NCI-H748 (cell line): Measurements from ENCODE around the gene SEC14L2.
"Not testable (repeated sequence)": the region's sequence is repeated elsewhere in the genome, so short reads cannot be mapped to it uniquely, and the experiment has no call there.

ENCODE experiments used
- DNase-seq: peaks from one replicate; lab custom pipeline; 2025; ENCODE audit not compliant: unreplicated experiment; lab: John Stamatoyannopoulos, UW

Gene SEC14L2

DNA sequence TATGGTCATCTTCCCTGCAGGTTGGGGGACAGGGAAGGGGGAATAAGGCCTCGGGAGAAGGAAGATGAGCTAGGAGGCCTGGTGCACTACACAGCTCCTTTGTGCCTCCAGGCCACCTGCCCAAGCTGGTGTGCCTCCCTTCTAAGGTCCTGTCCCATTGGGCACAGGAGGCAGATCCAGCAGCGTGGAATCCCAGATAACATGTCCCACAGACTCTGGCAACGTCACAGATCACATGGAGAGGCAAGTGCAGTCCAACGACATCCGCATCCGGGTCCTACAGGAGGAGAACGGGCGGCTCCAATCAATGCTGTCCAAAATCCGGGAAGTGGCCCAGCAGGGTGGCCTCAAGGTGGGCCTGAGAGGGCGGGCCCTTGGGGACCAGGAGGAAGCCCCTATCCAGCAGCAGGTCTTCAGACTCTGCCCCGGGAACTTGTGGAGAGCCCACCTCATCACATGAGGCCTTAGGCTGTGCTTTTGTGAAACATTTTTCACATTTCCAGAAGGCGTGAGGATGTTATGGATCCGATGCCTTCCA lies 21.4 kb upstream of the SEC14L2 start:
- DNase-seq, result no peak

DNA sequence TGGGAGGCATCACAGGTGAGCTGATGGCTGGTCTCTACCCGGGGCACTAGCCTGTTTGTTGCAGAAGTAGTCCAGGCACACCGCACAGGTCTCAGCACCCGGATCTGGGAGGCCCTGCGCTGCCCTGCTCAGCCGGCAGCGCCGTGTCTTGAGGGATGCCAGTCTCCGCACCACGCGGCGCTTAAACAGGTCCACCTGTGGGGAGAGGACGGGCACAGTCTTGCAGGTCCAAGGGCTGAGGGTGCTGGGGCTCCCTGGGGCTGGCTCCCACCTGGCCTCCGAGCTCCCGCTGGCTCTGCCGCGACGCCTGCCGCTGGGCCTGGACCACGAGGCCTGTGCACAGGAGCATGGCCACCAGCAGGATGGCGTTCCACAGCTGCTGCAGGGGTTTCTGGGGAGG lies 16.8 kb upstream of the SEC14L2 start:
- no peak for DNase-seq

- no peak for DNase-seq
Observed at GRCh38 chr22:30381264-30381663, 15.6 kb upstream of the SEC14L2 start.

GRCh38 chr22:30382340-30382739 lies 14.5 kb upstream of the SEC14L2 start:
- no peak for DNase-seq

GRCh38 chr22:30383061-30383460 lies 13.8 kb upstream of the SEC14L2 start:
- DNase-seq, result no peak

DNA sequence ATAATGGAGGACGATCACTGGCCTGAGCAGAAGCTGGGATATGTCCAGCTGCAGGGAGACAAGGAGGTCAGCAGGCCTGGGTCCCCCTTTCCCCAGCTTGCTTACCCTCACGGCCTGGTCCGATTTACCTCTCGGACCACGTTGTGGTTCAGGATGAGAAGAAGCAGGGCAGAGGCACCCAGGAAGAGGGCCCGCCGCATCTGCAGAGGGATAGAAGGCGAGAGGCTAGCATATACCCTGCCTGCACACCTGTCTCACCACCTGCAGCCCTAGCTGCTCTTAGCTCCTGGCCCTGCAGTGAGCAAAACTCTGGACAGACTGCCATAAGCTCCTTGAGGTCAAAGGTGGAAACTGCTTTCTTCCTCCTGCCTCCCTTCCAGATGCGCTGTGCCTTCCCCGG lies 10.9 kb upstream of the SEC14L2 start:
- no peak for DNase-seq

GRCh38 chr22:30386608-30386959 lies 10.2 kb upstream of the SEC14L2 start:
- no peak for DNase-seq

DNA sequence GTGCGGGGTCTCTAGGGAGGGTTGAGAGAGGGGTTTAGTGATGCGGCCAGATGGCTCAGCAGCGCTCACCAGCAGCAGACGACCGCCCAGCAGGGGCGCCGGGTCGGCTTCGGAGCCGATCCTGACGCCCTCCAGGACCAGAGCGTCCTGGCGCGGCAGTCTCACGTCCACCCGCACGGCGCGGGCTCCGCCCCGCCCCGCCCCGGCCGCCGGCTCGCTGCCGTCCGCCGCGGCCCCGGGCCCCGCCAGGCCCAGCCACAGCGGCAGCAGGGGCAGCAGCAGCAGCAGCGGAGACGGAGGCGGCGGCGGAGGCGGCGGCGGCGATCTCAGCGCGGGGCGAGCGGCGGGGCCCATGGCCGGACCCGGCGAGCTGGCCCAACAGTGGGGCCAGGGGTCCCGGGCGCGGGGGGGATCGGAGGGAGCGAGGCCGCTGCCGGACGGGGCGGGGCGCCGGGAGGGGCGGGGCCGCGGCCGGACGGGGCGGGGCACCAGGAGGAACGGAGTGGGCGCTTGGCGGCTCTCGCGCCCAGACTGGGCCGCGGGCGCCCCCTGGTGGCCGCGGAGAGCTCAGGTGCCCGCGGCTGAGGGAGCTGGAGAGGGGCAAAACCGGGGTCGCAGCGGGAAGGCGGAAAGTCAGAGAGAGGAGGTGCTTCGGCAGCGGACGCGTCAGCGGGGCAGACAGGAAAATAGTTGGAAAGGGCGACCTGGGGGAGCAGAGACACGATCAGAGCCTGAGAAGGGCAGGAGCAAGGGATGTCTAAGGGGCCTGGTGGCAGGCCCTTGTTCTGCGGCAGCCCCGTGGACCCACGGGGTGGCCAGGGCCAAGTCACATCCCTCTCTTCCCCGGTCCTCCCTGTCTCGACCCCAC lies 9.6 kb upstream of the SEC14L2 start, which contains the start of gene RNF215:
Gene RNF215, minus strand, starts transcription at position 452 of the 868 bp plus-strand sequence. Its CDS starts 98 bp downstream, at position 354.
- peak; percentile 76 for DNase-seq

DNA sequence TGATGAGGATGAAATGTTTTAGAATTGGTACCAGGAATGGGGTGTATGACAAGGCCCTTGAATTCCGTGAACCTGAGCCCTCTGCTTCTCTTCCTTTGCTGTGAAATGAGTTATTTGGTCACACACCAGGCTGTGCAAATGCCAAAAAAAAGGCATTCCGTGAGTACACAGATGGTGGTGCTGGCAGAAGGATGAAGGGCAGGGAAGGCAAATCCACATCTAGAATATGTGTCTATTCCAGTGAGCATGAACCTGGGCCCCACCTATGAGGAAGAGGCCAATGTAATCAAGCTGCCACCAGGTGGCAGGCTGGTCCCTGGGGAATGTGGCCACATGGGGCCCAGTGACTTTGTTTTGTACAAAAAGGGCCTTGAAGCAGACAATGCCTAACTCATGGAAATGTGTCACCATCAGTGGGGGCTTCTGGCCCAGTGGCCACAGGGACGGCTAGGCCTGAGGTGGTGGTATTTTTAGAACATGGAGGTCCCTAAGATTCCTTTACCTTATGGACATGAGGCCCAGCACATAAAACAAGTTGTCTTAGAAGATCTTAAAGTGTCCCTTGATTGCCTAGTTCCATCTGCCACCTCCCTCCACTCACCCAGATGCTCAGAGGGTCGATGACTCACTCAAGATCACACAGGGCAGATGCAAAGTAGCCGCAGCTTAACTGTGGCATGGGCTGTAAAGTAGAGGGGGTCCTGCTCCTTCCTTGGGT lies 5.7 kb upstream of the SEC14L2 start:
- peak; percentile 55 for DNase-seq

GRCh38 chr22:30392661-30393321 lies 4.0 kb upstream of the SEC14L2 start:
- no peak for DNase-seq

DNA sequence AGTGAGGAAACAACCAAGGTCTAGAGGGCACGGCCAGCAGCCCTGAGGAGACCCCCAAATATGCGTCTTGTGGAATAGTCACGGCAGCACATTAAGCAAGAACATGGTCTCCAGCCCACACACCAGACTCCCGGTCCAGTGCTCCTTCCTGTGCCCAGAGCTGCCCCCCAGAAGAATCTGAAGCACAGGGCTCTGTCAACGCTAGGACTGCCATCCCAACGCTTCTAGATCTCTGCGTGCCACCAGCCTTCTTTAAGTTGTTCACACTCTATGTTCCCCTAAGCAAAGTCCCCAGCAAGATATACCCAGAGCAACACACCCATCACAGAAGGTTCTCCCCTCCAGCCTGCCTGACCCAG lies 3.5 kb upstream of the SEC14L2 start:
- DNase-seq, result no peak

GRCh38 chr22:30393885-30394284 lies 2.9 kb upstream of the SEC14L2 start:
- DNase-seq, result no peak

GRCh38 chr22:30397656-30398635 lies 1.1 kb downstream of the SEC14L2 start:
- DNase-seq, result no peak

- DNase-seq, result no peak
Observed at GRCh38 chr22:30398685-30399680, 2.2 kb downstream of the SEC14L2 start.

DNA sequence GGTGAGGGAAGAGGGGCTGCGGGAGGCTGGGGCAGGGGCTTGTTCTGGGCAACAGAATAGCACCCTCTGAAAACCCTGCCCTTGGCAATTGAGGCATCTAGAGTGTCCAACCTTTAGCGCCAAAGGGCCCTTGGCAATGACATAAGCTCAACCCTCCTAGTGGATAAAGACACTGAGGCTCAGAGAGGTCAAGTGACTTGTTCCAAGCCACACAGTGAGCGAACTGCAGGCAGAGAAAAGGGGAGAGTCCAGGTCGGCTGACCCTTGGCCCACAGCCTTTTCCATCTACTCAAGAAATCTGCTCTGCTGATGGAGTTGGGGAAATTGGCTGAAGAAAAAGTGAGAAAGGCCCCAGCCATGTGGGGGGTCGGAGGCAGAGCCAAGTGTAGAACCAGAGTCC lies 2.9 kb downstream of the SEC14L2 start:
- DNase-seq, result no peak

DNA sequence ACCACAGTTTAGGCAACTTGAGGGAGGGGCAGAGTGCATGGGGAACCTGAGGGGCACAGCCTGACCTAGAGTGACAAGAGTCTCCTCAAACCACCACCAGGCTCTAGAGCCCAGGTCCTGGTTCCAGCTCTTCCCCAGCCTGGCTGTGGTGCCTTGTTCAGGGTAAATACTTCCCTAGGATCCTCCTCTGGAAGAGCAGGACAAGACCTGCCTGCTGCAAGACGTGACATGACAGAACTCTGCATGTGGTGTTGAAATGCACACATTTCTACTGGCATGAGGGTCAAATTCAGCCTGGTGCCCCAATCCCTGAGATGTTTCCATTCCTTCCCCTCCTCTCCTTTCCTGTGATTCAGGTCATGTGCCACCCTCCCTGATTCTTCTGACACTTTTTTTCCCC lies 3.3 kb downstream of the SEC14L2 start:
- no peak for DNase-seq

GRCh38 chr22:30401024-30401423 lies 4.2 kb downstream of the SEC14L2 start:
- not testable (repeated sequence) for DNase-seq

DNA sequence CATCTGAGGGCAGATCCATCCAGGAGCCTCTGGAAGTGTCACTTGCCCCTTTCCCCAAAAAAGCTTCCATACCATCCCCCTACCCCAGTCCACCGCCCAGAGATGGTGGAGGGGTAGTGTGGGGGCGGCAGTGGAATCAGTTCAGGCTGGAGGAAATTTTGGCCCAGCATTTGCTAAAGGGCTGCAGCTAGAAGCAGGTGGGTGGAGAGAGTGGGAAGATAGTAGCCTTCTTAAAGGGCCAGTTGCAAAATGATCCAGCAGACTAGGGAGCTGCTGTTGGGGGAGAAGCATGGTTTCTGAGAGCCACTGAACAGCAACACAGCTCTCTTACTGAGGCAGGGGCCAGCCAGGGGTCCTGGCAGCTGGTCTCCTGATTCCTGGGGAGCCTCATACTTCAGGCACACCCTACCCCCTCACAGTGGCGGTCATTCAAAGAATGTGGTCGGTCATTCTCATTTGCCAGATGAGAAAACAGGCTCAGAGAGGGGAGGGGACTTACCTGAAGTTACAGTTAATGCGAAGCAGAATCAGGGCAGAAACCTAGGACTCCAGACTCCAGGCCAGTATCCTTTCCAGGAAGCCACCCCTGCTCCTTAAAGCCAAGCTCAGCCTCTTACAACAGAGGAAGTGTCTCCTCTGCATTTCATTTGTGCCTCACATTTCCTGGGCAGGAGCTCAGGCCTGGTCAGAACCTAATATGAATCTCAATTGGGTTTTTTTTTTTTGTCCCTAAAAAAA lies 5.4 kb downstream of the SEC14L2 start:
- no peak for DNase-seq

GRCh38 chr22:30402766-30403104 lies 5.9 kb downstream of the SEC14L2 start:
- DNase-seq, result not testable (repeated sequence)
